ENCODE data around the gene FXYD7. TPM values are rescaled to one million over a fixed set of nuclear protein-coding genes. Genes with fewer than 3 reads are reported as not detected.

Gene FXYD7
- total and polyA plus RNA-seq, 12 donors: 0.10 to 0.37 (median 0.29) TPM; not detected in 8

DNA sequence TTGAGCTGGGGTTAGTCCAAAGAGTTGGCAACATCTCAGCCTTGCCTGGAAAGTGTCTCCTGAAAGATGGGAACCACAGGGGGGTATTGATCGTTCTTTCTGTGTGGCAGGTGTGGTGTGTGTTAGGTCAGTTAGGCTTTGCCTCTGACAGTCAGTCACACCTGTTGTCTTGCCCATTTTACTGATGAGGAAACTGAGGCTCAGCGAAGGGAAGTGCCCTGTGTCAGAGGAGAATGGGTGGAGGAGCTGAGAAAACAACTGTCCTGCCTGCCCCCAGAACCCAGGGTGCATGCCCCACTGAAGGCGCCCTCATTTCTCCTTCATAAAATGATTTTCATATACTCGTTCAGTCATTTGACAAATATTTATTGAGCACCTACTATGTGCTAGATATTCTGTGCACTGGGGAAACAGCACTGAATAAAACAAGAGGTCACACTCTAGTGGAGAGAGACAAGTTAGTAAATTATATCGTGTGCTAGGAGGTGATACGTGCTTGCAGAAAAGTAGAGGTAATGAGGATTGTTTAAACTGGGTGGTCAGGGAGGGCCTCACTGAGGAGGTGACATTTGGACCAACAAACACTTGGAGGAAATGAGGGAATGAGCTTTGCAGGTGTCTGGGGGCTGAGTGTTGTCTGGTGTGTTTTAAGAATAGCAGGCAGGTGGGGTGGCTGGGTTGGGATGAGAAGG is 13.1 kb downstream of the FXYD7 start:
- TF ChIP-seq, protein P1, sequence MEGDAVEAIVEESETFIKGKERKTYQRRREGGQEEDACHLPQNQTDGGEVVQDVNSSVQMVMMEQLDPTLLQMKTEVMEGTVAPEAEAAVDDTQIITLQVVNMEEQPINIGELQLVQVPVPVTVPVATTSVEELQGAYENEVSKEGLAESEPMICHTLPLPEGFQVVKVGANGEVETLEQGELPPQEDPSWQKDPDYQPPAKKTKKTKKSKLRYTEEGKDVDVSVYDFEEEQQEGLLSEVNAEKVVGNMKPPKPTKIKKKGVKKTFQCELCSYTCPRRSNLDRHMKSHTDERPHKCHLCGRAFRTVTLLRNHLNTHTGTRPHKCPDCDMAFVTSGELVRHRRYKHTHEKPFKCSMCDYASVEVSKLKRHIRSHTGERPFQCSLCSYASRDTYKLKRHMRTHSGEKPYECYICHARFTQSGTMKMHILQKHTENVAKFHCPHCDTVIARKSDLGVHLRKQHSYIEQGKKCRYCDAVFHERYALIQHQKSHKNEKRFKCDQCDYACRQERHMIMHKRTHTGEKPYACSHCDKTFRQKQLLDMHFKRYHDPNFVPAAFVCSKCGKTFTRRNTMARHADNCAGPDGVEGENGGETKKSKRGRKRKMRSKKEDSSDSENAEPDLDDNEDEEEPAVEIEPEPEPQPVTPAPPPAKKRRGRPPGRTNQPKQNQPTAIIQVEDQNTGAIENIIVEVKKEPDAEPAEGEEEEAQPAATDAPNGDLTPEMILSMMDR (IDR thresholded peaks at IDR 0.05): no peak
- intact Hi-C loops (cut with DNase I): loop anchor here in 3 of 10 donors (5.0 to 10.0 kb wide), 3 partner anchors 56 to 111 kb away; partner anchors contain the start of gene USF2 (in 1 of the 3)
- H3K27me3 ChIP-seq: peaks cover 0 to 31% (median 17%) of the 10 kb centered on the region in 7 donors

DNA sequence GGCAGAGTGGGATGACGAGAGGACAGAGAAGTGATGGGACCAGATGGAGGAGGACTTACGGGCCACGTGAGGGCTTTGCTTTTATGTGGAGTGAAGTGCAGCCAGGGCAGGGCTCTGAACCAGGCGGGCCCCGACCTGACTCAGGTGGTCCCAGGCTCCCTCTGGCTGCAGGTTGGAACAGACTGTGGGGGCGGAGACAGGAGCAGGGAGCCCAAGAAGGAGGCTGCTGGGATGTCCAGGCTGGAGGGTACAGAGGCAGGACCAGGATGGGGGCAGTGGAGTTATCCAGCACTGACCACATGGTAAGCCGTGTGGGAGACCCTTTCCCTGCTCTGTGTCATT is 13.6 kb downstream of the FXYD7 start:
- 80 to 86% methylated on average over 7 of the region's 7 CpGs for WGBS, 2 donors
- H3K4me1 ChIP-seq: peaks cover 0 to 38% (median 24%) of the 10 kb centered on the region in 9 donors
- H3K4me3 ChIP-seq: no peak overlapping the region
- ATAC-seq (no peak), DNase-seq (no peak)
- TF ChIP-seq, protein P1 (IDR thresholded peaks at IDR 0.05): no peak
- H3K27ac ChIP-seq: no peak overlapping the region
- H3K9me3 ChIP-seq: peaks cover 0 to 4% (median 0%) of the 10 kb centered on the region in 11 donors
- intact Hi-C loops (cut with DNase I): loop anchor here in 3 of 10 donors (5.0 to 10.0 kb wide), 3 partner anchors 56 to 111 kb away; partner anchors contain the start of gene USF2 (in 1 of the 3)
- peaks cover 0 to 49% (median 4%) of the 10 kb centered on the region in 9 donors for H3K36me3 ChIP-seq
- peaks cover 0 to 31% (median 14%) of the 10 kb centered on the region in 7 donors for H3K27me3 ChIP-seq

More for the DNA sequence above, 13.1 kb downstream of the FXYD7 start:
- H3K4me3 ChIP-seq: peak overlapping the region in 7 of 10 donors; percentile 61 to 88 (median 71)
- H3K36me3 ChIP-seq: peaks cover 0 to 44% (median 4%) of the 10 kb centered on the region in 9 donors
- 91% methylated on average over 6 of the region's 6 CpGs for WGBS, 2 donors
- ATAC-seq (no peak), DNase-seq (no peak)
- H3K4me1 ChIP-seq: peaks cover 0 to 38% (median 24%) of the 10 kb centered on the region in 9 donors
- H3K27ac ChIP-seq: peak overlapping the region in 3 of 10 donors; percentile 63 to 96 (median 80)
- H3K9me3 ChIP-seq: no peaks in the 10 kb centered on the region

DNA sequence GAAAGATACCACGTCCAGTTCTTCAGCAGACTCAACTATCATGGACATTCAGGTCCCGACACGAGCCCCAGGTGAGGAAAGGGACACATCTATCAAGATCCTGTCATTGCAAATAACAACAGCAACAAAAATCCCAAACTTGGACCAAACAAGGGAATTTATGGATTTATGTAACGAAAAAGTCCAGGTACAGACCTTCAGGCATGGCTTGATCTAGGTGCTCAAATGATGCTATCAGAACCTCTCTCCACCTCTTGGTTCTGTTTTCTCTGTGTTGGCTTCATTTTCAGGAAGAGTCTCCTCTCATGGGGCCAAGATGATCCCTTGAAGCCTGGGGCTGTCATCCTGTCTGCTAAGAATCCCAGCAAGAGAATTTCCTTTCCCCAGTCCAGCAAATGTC is 14.4 kb downstream of the FXYD7 start:
- H3K4me1 ChIP-seq: peaks cover 0 to 35% (median 22%) of the 10 kb centered on the region in 9 donors
- H3K9me3 ChIP-seq: peaks cover 0 to 12% (median 5%) of the 10 kb centered on the region in 11 donors
- H3K27ac ChIP-seq: no peak overlapping the region
- H3K27me3 ChIP-seq: peaks cover 0 to 31% (median 14%) of the 10 kb centered on the region in 7 donors
- H3K36me3 ChIP-seq: peaks cover 0 to 57% (median 9%) of the 10 kb centered on the region in 9 donors
- H3K4me3 ChIP-seq: no peak overlapping the region
- 94 to 96% methylated on average over 4 of the region's 4 CpGs for WGBS, 2 donors
- no peak for DNase-seq
- TF ChIP-seq, protein P1 (IDR thresholded peaks at IDR 0.05): no peak
- intact Hi-C loops (cut with DNase I): loop anchor here in 3 of 10 donors (5.0 to 10.0 kb wide), 3 partner anchors 55 to 110 kb away; partner anchors contain the start of gene USF2 (in 1 of the 3)
- no peak for ATAC-seq

DNA sequence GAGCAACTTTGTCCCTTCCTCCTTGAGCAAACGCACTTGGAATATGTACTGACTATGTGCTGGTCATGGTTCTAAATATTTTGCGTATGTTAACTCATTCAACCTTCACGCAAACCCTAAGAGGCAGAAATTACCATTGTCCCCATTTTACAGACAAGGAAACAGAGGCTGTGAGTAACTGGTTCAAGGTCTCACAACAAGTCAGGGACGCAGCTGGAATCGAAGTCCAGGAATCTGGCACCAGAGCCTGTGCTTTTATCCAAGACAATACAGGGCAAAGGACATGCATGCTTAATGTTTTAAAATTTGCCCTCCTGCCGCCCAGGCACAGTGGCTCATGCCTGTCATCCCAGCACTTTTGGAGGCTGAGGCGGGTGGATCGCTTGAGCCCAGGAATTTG is 16.6 kb downstream of the FXYD7 start:
- H3K9me3 ChIP-seq: peaks cover 0 to 31% (median 13%) of the 10 kb centered on the region in 11 donors
- intact Hi-C loops (cut with DNase I): loop anchor here in 3 of 10 donors (5.0 to 10.0 kb wide), 3 partner anchors 53 to 108 kb away; partner anchors contain the start of gene USF2 (in 1 of the 3)
- TF ChIP-seq, protein P1 (IDR thresholded peaks at IDR 0.05): no peak
- DNase-seq (no peak), ATAC-seq (no peak)
- peaks cover 0 to 16% (median 0%) of the 10 kb centered on the region in 7 donors for H3K27me3 ChIP-seq
- H3K4me1 ChIP-seq: peaks cover 0 to 18% (median 12%) of the 10 kb centered on the region in 9 donors
- H3K27ac ChIP-seq: no peak overlapping the region
- H3K4me3 ChIP-seq: no peak overlapping the region
- WGBS, 2 donors: 89 to 91% methylated on average over 8 of the region's 8 CpGs
- peaks cover 0 to 79% (median 25%) of the 10 kb centered on the region in 9 donors for H3K36me3 ChIP-seq
